Kidney tubule cell (primary cell): ENCODE data around the gene TMEM126B.
A peak's percentile ranks its signal among the peaks of the same experiment; 100 is the strongest.
"Not testable (repeated sequence)": the region's sequence is repeated elsewhere in the genome, so short reads cannot be mapped to it uniquely, and the experiment has no call there.

ENCODE experiments used
- DNase-seq: peaks from one replicate; pipeline ENCODE4 v3.0.0-alpha.2; 2018; ENCODE audit warnings: low spot score

The TMEM126B gene

GRCh38 chr11:85647604-85648299 is 19.4 kb downstream of the TMEM126B start, which contains the start of gene TMEM126A:
TSS of gene TMEM126A (plus strand) at chr11:85647967. CDS start at chr11:85650256, 2,289 bp downstream.
- DNase-seq = peak; percentile 93

- DNase-seq = no peak
Observed at GRCh38 chr11:85651118-85651517, 22.7 kb downstream of the TMEM126B start.

GRCh38 chr11:85652786-85653447 is 24.5 kb downstream of the TMEM126B start:
- no peak for DNase-seq

GRCh38 chr11:85654343-85654742 is 25.9 kb downstream of the TMEM126B start:
- DNase-seq = not testable (repeated sequence)

- DNase-seq = no peak
Observed at GRCh38 chr11:85656777-85657176, 28.4 kb downstream of the TMEM126B start.

GRCh38 chr11:85658180-85658579 is 29.8 kb downstream of the TMEM126B start:
- DNase-seq = no peak

- no peak for DNase-seq
Observed at GRCh38 chr11:85661972-85662664, 33.7 kb downstream of the TMEM126B start.

GRCh38 chr11:85663080-85663752 is 34.8 kb downstream of the TMEM126B start:
- DNase-seq = peak; percentile 22

GRCh38 chr11:85663753-85664614 is 35.6 kb downstream of the TMEM126B start:
- DNase-seq = peak; percentile 76

GRCh38 chr11:85664615-85665481 is 36.5 kb downstream of the TMEM126B start, which contains the start of gene CREBZF:
TSS of gene CREBZF (minus strand) at chr11:85665129. CDS start at chr11:85664875, 254 bp downstream.
- DNase-seq = peak; percentile 95

GRCh38 chr11:85665733-85666132 is 37.3 kb downstream of the TMEM126B start:
- DNase-seq = peak; percentile 37

GRCh38 chr11:85666687-85667086 is 38.3 kb downstream of the TMEM126B start:
- DNase-seq = no peak

- no peak for DNase-seq
Observed at GRCh38 chr11:85668157-85668556, 39.8 kb downstream of the TMEM126B start.

GRCh38 chr11:85670949-85671663 is 42.7 kb downstream of the TMEM126B start:
- not testable (repeated sequence) for DNase-seq

GRCh38 chr11:85672105-85672902 is 43.9 kb downstream of the TMEM126B start:
- DNase-seq = peak; percentile 17

GRCh38 chr11:85673393-85673792 is 45.0 kb downstream of the TMEM126B start:
- no peak for DNase-seq

- no peak for DNase-seq
Observed at GRCh38 chr11:85679576-85679975, 51.2 kb downstream of the TMEM126B start.

GRCh38 chr11:85680897-85681296 is 52.5 kb downstream of the TMEM126B start:
- DNase-seq = peak; percentile 29
